SIG-M5 (cell line): ENCODE measurements around the gene MAJIN.
A peak's percentile ranks its signal among the peaks of the same experiment; 100 is the strongest.
"Not testable (repeated sequence)": the region's sequence is repeated elsewhere in the genome, so short reads cannot be mapped to it uniquely, and the experiment has no call there.

Experiments used
- DNase-seq: peaks from one replicate; lab custom pipeline; 2025; lab: John Stamatoyannopoulos, UW

The MAJIN gene

GRCh38 chr11:64971421-64972233 lies at the start of gene MAJIN:
TSS of gene MAJIN (minus strand) at chr11:64972108. CDS start at chr11:64959405, 12,703 bp downstream.
- no peak for DNase-seq

GRCh38 chr11:65021509-65021908 lies 49.6 kb upstream of the MAJIN start:
- no peak for DNase-seq

GRCh38 chr11:65021003-65021402 lies 49.1 kb upstream of the MAJIN start:
- DNase-seq = no peak

GRCh38 chr11:65019824-65020223 lies 47.9 kb upstream of the MAJIN start:
- DNase-seq = no peak

- DNase-seq = no peak
These were observed 46.0 kb upstream of the MAJIN start for GRCh38 chr11:65017937-65018336.

- DNase-seq = no peak
These were observed 44.8 kb upstream of the MAJIN start for GRCh38 chr11:65016705-65017104.

GRCh38 chr11:65014726-65015227 lies 42.9 kb upstream of the MAJIN start:
- DNase-seq = no peak

- DNase-seq = no peak
These were observed 42.2 kb upstream of the MAJIN start, which contains the start of gene ARL2 for GRCh38 chr11:65013888-65014725. TSS of gene ARL2 (plus strand) at chr11:65014160. CDS start at chr11:65014208, 48 bp downstream.

- peak; percentile 12 for DNase-seq
These were observed 41.4 kb upstream of the MAJIN start for GRCh38 chr11:65013130-65013887.

- DNase-seq = no peak
These were observed 37.0 kb upstream of the MAJIN start for GRCh38 chr11:65008873-65009272.

GRCh38 chr11:65008016-65008415 lies 36.1 kb upstream of the MAJIN start:
- no peak for DNase-seq

- not testable (repeated sequence) for DNase-seq
These were observed 32.1 kb upstream of the MAJIN start for GRCh38 chr11:65003968-65004367.

GRCh38 chr11:65003282-65003681 lies 31.4 kb upstream of the MAJIN start:
- DNase-seq = no peak

GRCh38 chr11:65002706-65003105 lies 30.8 kb upstream of the MAJIN start:
- DNase-seq = no peak

GRCh38 chr11:64999478-64999877 lies 27.6 kb upstream of the MAJIN start:
- no peak for DNase-seq

GRCh38 chr11:64998690-64999431 lies 27.0 kb upstream of the MAJIN start:
- DNase-seq = no peak

GRCh38 chr11:64998141-64998540 lies 26.2 kb upstream of the MAJIN start:
- DNase-seq = no peak

- no peak for DNase-seq
These were observed 24.9 kb upstream of the MAJIN start, which contains the start of gene BATF2 for GRCh38 chr11:64996710-64997380. TSS of gene BATF2 (minus strand) at chr11:64996971. CDS start at chr11:64996914, 57 bp downstream.

- DNase-seq = no peak
These were observed 24.4 kb upstream of the MAJIN start for GRCh38 chr11:64996327-64996709.

GRCh38 chr11:64994318-64994717 lies 22.4 kb upstream of the MAJIN start:
- DNase-seq = no peak
